ENCODE data around the gene S100A7. TPM values are rescaled to one million over a fixed set of nuclear protein-coding genes. Genes with fewer than 3 reads are reported as not detected.

S100A7 gene
- polyA plus RNA-seq, 1 experiment = not detected

- POLR2A ChIA-PET = no interaction called here
Observed at GRCh38 chr1:153488731-153489130, 28.3 kb upstream of the S100A7 start.

GRCh38 chr1:153487707-153488106, 27.3 kb upstream of the S100A7 start:
- Histone ChIP-seq H3K9me3 (ENCODE audit: control insufficient read depth, insufficient read depth, low read length) (no peaks in the 10 kb centered on the region), H3K27me3 (ENCODE audit: control insufficient read depth, insufficient read depth, low read length) (peaks cover 28% of the 10 kb centered on the region), H3K27ac (ENCODE audit: low read depth, low read length) (no peak overlapping the region), H3K4me3 (ENCODE audit: low read depth, low read length) (no peak overlapping the region)
- DNase-seq (ENCODE audit: low read depth, low spot score) = no peak
- ChIA-PET POLR2A (no interaction called here), CTCF (interaction anchor here (0.7 to 13.0 kb wide), 5 partner anchors 22 to 164 kb away, joined by 3 to 354 read pairs (median 4); partner anchors contain the start of genes PGLYRP4 and S100A9)
- no peak for TF ChIP-seq CTCF (IDR thresholded peaks at IDR 0.05; ENCODE audit: low read depth, low read length)

More at GRCh38 chr1:153488731-153489130, 28.3 kb upstream of the S100A7 start:
- Histone ChIP-seq H3K27me3 (ENCODE audit: control insufficient read depth, insufficient read depth, low read length) (peaks cover 25% of the 10 kb centered on the region), H3K9me3 (ENCODE audit: control insufficient read depth, insufficient read depth, low read length) (no peaks in the 10 kb centered on the region), H3K4me3 (ENCODE audit: low read depth, low read length) (no peak overlapping the region), H3K27ac (ENCODE audit: low read depth, low read length) (no peak overlapping the region)
- no peak for TF ChIP-seq CTCF (IDR thresholded peaks at IDR 0.05; ENCODE audit: low read depth, low read length)
- CTCF ChIA-PET = interaction anchor here (0.6 to 13.0 kb wide), 4 partner anchors 22 to 134 kb away, joined by 3 to 354 read pairs (median 6); partner anchors contain the start of gene S100A9
- DNase-seq (ENCODE audit: low read depth, low spot score) = no peak

- no peak for DNase-seq (ENCODE audit: low read depth, low spot score)
- no peak overlapping the region for H3K4me3 ChIP-seq (ENCODE audit: low read depth, low read length)
- no peaks in the 10 kb centered on the region for H3K9me3 ChIP-seq (ENCODE audit: control insufficient read depth, insufficient read depth, low read length)
- ChIA-PET CTCF (interaction anchor here (0.7 to 2.9 kb wide), 5 partner anchors 9 to 133 kb away, joined by 3 to 29 read pairs (median 6); no protein-coding TSS in a partner anchor), POLR2A (no interaction called here)
- H3K27me3 ChIP-seq (ENCODE audit: control insufficient read depth, insufficient read depth, low read length) = peaks cover 34% of the 10 kb centered on the region
- no peak overlapping the region for H3K27ac ChIP-seq (ENCODE audit: low read depth, low read length)
- no peak for TF ChIP-seq CTCF (IDR thresholded peaks at IDR 0.05; ENCODE audit: low read depth, low read length)
Observed at GRCh38 chr1:153485863-153486262, 25.4 kb upstream of the S100A7 start.

GRCh38 chr1:153483776-153484175, 23.3 kb upstream of the S100A7 start:
- H3K27ac ChIP-seq (ENCODE audit: low read depth, low read length) = no peak overlapping the region
- H3K9me3 ChIP-seq (ENCODE audit: control insufficient read depth, insufficient read depth, low read length) = no peaks in the 10 kb centered on the region
- no peak for DNase-seq (ENCODE audit: low read depth, low spot score)
- H3K4me3 ChIP-seq (ENCODE audit: low read depth, low read length) = no peak overlapping the region
- TF ChIP-seq CTCF (IDR thresholded peaks at IDR 0.05; ENCODE audit: low read depth, low read length) = no peak
- H3K27me3 ChIP-seq (ENCODE audit: control insufficient read depth, insufficient read depth, low read length) = peaks cover 43% of the 10 kb centered on the region
- ChIA-PET CTCF (interaction anchor here (2.9 kb wide), 1 partner anchor 11 kb away, joined by 29 read pairs; no protein-coding TSS in a partner anchor), POLR2A (no interaction called here)

- ChIA-PET CTCF (no interaction called here), POLR2A (no interaction called here)
- H3K4me3 ChIP-seq (ENCODE audit: low read depth, low read length) = no peak overlapping the region
- TF ChIP-seq CTCF (IDR thresholded peaks at IDR 0.05; ENCODE audit: low read depth, low read length) = no peak
- no peaks in the 10 kb centered on the region for H3K9me3 ChIP-seq (ENCODE audit: control insufficient read depth, insufficient read depth, low read length)
- peaks cover 39% of the 10 kb centered on the region for H3K27me3 ChIP-seq (ENCODE audit: control insufficient read depth, insufficient read depth, low read length)
- DNase-seq (ENCODE audit: low read depth, low spot score) = no peak
- no peak overlapping the region for H3K27ac ChIP-seq (ENCODE audit: low read depth, low read length)
Observed at GRCh38 chr1:153481124-153481523, 20.7 kb upstream of the S100A7 start.
